Measurements from ENCODE around the gene CCDC3.

GRCh38 chr10:12862459-12862858, 139.1 kb downstream of the CCDC3 start:
- TF ChIP-seq, protein P1, sequence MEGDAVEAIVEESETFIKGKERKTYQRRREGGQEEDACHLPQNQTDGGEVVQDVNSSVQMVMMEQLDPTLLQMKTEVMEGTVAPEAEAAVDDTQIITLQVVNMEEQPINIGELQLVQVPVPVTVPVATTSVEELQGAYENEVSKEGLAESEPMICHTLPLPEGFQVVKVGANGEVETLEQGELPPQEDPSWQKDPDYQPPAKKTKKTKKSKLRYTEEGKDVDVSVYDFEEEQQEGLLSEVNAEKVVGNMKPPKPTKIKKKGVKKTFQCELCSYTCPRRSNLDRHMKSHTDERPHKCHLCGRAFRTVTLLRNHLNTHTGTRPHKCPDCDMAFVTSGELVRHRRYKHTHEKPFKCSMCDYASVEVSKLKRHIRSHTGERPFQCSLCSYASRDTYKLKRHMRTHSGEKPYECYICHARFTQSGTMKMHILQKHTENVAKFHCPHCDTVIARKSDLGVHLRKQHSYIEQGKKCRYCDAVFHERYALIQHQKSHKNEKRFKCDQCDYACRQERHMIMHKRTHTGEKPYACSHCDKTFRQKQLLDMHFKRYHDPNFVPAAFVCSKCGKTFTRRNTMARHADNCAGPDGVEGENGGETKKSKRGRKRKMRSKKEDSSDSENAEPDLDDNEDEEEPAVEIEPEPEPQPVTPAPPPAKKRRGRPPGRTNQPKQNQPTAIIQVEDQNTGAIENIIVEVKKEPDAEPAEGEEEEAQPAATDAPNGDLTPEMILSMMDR (IDR thresholded peaks at IDR 0.05 in 4 of 5, conservative IDR thresholded peaks at IDR 0.05 in 1 of 5): no peak
- TF ChIP-seq POLR2A (IDR thresholded peaks at IDR 0.05): no peak
